Duodenal mucosa (tissue), 2 donors: Measurements from ENCODE around the gene GZMM.

Experiments used
- H3K27ac ChIP-seq: one replicate; pipeline ENCODE4 v1.7.0; 2013; ENCODE audit warnings: low read depth, low read length
- H3K27me3 ChIP-seq, 2 donors: one replicate each; pipeline ENCODE4 v1.7.0; 2013; ENCODE audit warnings: low read length in 2 of 2, control low read depth in 1 of 2; ENCODE audit not compliant: insufficient read depth in 2 of 2, control insufficient read depth in 1 of 2
- H3K36me3 ChIP-seq, 2 donors: one replicate each; pipeline ENCODE4 v1.7.0; 2013; ENCODE audit warnings: low read length in 2 of 2, control low read depth in 1 of 2; ENCODE audit not compliant: insufficient read depth in 2 of 2, control insufficient read depth in 1 of 2
- H3K4me1 ChIP-seq, 2 donors: one replicate each; pipeline ENCODE4 v1.7.0; 2013; ENCODE audit warnings: low read length in 2 of 2, control low read depth in 1 of 2; ENCODE audit not compliant: insufficient read depth in 2 of 2, control insufficient read depth in 1 of 2
- H3K4me3 ChIP-seq, 2 donors: one replicate each; pipeline ENCODE4 v1.7.0; 2013; ENCODE audit warnings: low read length in 2 of 2, low read depth in 1 of 2
- H3K9ac ChIP-seq, 2 donors: one replicate each; pipeline ENCODE4 v1.7.0; 2013; ENCODE audit warnings: low read length in 2 of 2, low read depth in 1 of 2
- H3K9me3 ChIP-seq, 2 donors: one replicate each; pipeline ENCODE4 v1.7.0; 2013; ENCODE audit warnings: low read length in 2 of 2, control low read depth in 1 of 2; ENCODE audit not compliant: control insufficient read depth in 1 of 2

The GZMM gene

GRCh38 chr19:512547-513365 lies 31.1 kb upstream of the GZMM start:
- no peaks in the 10 kb centered on the region for H3K9me3 ChIP-seq
- H3K27ac ChIP-seq: no peak overlapping the region
- no peaks in the 10 kb centered on the region for H3K36me3 ChIP-seq
- H3K4me1 ChIP-seq: peaks cover 17 to 26% of the 10 kb centered on the region in 2 donors
- H3K27me3 ChIP-seq: peaks cover 0 to 15% of the 10 kb centered on the region in 2 donors
- H3K4me3 ChIP-seq: no peak overlapping the region
- H3K9ac ChIP-seq: no peak overlapping the region

GRCh38 chr19:513368-514165 lies 30.3 kb upstream of the GZMM start:
- peaks cover 10 to 18% of the 10 kb centered on the region in 2 donors for H3K4me1 ChIP-seq
- no peaks in the 10 kb centered on the region for H3K9me3 ChIP-seq
- no peak overlapping the region for H3K27ac ChIP-seq
- no peaks in the 10 kb centered on the region for H3K36me3 ChIP-seq
- no peak overlapping the region for H3K9ac ChIP-seq
- H3K27me3 ChIP-seq: peaks cover 0 to 15% of the 10 kb centered on the region in 2 donors
- H3K4me3 ChIP-seq: no peak overlapping the region

DNA sequence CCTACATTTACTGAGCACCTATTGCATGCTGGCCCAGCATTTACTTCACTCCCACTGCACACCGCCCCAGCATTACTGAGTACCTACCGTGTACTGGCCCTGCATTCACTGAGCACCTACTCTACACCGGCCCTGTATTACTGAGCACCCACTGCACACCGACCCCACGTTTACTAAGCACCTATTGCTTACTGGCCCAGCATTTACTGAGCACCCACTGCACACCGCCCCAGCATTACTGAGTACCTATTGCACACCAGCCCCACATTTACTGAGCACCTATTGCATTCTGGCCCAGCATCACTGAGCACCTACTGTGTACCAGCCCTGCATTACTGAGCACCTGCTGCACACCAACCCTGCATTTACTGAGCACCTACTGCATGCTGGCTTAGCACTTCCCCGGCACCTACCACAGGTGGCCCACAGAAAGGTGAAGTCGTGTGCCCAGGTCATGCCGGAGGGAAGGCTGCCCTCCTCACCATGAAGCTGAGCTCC lies 29.6 kb upstream of the GZMM start:
- Histone ChIP-seq H3K9me3 (no peaks in the 10 kb centered on the region), H3K27me3 (peaks cover 0 to 15% of the 10 kb centered on the region in 2 donors), H3K36me3 (no peaks in the 10 kb centered on the region), H3K4me1 (peaks cover 8 to 16% of the 10 kb centered on the region in 2 donors), H3K9ac (no peak overlapping the region), H3K27ac (no peak overlapping the region), H3K4me3 (no peak overlapping the region)

GRCh38 chr19:517721-518597 lies 25.9 kb upstream of the GZMM start:
- no peak overlapping the region for H3K9ac ChIP-seq
- H3K36me3 ChIP-seq: no peaks in the 10 kb centered on the region
- H3K27me3 ChIP-seq: peaks cover 0 to 13% of the 10 kb centered on the region in 2 donors
- no peak overlapping the region for H3K4me3 ChIP-seq
- H3K9me3 ChIP-seq: no peaks in the 10 kb centered on the region
- H3K4me1 ChIP-seq: no peaks in the 10 kb centered on the region
- H3K27ac ChIP-seq: no peak overlapping the region

GRCh38 chr19:518598-519231 lies 25.1 kb upstream of the GZMM start:
- H3K4me1 ChIP-seq: no peaks in the 10 kb centered on the region
- no peak overlapping the region for H3K27ac ChIP-seq
- H3K9me3 ChIP-seq: no peaks in the 10 kb centered on the region
- no peak overlapping the region for H3K9ac ChIP-seq
- no peaks in the 10 kb centered on the region for H3K36me3 ChIP-seq
- peaks cover 0 to 6% of the 10 kb centered on the region in 2 donors for H3K27me3 ChIP-seq
- no peak overlapping the region for H3K4me3 ChIP-seq

GRCh38 chr19:519449-519865 lies 24.4 kb upstream of the GZMM start:
- no peak overlapping the region for H3K9ac ChIP-seq
- no peak overlapping the region for H3K4me3 ChIP-seq
- no peaks in the 10 kb centered on the region for H3K9me3 ChIP-seq
- no peaks in the 10 kb centered on the region for H3K27me3 ChIP-seq
- H3K4me1 ChIP-seq: no peaks in the 10 kb centered on the region
- no peak overlapping the region for H3K27ac ChIP-seq
- no peaks in the 10 kb centered on the region for H3K36me3 ChIP-seq

- peaks cover 3 to 11% of the 10 kb centered on the region in 2 donors for H3K27me3 ChIP-seq
- H3K27ac ChIP-seq: no peak overlapping the region
- no peaks in the 10 kb centered on the region for H3K4me1 ChIP-seq
- no peaks in the 10 kb centered on the region for H3K36me3 ChIP-seq
- H3K9ac ChIP-seq: no peak overlapping the region
- H3K9me3 ChIP-seq: no peaks in the 10 kb centered on the region
- H3K4me3 ChIP-seq: no peak overlapping the region
These were observed 21.1 kb upstream of the GZMM start for GRCh38 chr19:522726-523125.

DNA sequence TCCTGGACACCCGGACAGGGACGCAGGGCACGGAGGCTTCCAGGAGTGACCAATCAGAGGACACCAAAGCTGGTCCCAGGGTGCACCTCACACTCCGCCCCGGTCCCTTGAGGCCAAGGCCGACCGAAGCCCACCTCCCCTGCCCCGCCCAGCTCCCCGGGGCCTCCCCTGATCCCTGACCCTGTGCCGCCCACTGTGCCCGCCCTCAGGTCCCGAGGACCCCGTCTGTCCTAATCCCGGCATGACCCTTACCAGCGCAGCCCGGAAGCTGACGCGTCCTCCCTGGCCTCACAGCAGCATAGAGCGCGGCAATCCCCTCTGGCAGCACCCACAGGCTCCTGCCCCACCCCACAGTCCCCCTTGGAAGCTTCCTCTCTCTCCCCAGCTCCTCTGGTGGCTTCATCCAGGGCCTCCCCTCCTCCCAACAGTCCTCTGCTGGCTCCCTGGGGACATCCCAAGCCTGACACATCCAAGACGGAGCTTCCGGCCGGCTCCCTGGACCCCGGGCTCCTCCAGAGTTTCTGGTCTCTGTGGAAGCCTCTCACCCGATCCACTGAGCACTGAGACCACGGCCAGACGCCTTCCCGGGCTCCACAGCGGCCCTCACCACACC lies 19.7 kb upstream of the GZMM start:
- Histone ChIP-seq H3K4me1 (no peaks in the 10 kb centered on the region), H3K27ac (no peak overlapping the region), H3K4me3 (no peak overlapping the region), H3K9ac (no peak overlapping the region), H3K9me3 (no peaks in the 10 kb centered on the region), H3K27me3 (peaks cover 3 to 13% of the 10 kb centered on the region in 2 donors), H3K36me3 (no peaks in the 10 kb centered on the region)

DNA sequence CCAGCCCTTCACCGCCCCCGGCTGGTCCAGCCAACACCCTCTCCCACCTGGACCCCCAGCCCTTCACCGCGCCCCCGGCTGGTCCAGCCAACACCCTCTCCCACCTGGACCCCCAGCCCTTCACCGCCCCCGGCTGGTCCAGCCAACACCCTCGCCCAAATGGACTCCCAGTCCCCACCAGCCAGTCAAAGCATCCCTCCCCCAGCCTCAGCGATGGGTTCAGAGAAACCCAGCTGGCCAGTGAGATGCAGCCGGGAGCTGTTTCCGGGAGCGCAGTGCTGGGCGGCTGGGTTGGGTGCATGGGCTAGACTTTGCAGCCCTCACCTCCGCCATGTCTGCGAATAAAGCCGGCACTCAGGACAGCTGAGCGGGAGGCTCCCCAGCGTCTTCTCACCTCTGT lies 18.8 kb upstream of the GZMM start:
- Histone ChIP-seq H3K36me3 (no peaks in the 10 kb centered on the region), H3K27ac (no peak overlapping the region), H3K27me3 (peaks cover 3 to 13% of the 10 kb centered on the region in 2 donors), H3K9ac (no peak overlapping the region), H3K4me1 (no peaks in the 10 kb centered on the region), H3K9me3 (no peaks in the 10 kb centered on the region), H3K4me3 (no peak overlapping the region)
